ENCODE results near the gene ABCG4. TPM values are rescaled to one million over a fixed set of nuclear protein-coding genes. Genes with fewer than 3 reads are reported as not detected.
"Not testable (repeated sequence)": the region's sequence is repeated elsewhere in the genome, so short reads cannot be mapped to it uniquely, and the experiment has no call there.

The ABCG4 gene
- total RNA-seq, 1 experiment from 2014 or later: 0.05 TPM

DNA sequence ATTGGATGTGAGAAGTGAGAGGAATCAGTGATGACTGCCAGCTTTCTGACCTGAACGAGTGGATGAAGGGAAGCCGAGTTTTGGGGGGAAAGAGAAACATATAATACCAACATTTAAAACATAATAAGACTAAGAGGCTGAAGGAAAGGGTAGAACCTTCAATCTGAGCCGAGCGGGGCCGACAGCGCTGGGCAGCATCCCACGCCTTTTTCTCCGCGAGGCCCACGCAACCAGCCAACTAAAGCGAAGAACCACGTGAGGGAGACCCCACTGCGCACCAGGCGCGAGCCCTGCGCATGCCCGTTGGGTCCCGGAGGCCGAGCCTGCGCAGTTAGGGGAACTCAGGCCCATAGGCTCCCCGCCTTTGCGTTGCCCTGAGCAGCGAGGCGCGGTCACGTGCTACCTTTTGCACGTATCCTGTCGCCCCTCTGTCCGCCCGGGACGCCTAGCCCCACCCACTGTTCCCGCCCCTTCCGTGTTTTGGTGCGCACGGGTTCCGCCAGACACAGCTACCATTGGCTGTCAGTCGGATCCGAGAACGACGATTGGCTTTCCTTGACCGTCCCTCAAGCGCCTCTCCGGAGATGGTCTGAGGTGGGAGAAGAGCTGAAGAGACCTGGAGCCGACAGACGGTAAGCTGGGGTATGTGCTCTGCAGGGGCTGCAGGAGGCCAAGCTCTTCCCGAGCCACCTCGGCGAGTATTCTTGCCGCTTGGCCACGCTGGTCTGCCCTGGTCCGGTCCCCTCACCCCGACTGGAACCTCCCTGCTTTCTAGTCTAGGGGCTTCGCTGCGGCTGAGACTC lies 27.6 kb upstream of the ABCG4 start, which contains the start of gene HINFP:
Gene HINFP, plus strand, starts transcription at position 573 of the 803 bp plus-strand sequence. CDS start 5,365 bp downstream, outside the sequence.
- Histone ChIP-seq H3K27me3 (replicated peaks) (no peaks in the 10 kb centered on the region), H3K4me1 (replicated peaks) (peaks cover 12% of the 10 kb centered on the region), H3K27ac (peak within 1 kb of the TSS; percentile 15; the same call in 1 of the 2 replicates), H3K9me3 (replicated peaks) (no peaks in the 10 kb centered on the region), H3K36me3 (no peaks in the 10 kb centered on the region), H3K4me3 (peak within 1 kb of the TSS; percentile 70)
- peak; percentile 84 to 97 for DNase-seq (ENCODE audit: low read depth in 1 of 2, low spot score in 2 of 2)

GRCh38 chr11:119121811-119122124 lies 27.1 kb upstream of the ABCG4 start:
- Histone ChIP-seq H3K4me3 (peak overlapping the region; percentile 70), H3K36me3 (no peaks in the 10 kb centered on the region), H3K27me3 (replicated peaks) (no peaks in the 10 kb centered on the region), H3K4me1 (replicated peaks) (peaks cover 12% of the 10 kb centered on the region), H3K9me3 (replicated peaks) (no peaks in the 10 kb centered on the region), H3K27ac (no peak overlapping the region)
- no peak for DNase-seq (ENCODE audit: low read depth in 1 of 2, low spot score in 2 of 2)

GRCh38 chr11:119125821-119126220 lies 23.0 kb upstream of the ABCG4 start:
- no peak overlapping the region for H3K4me3 ChIP-seq
- H3K4me1 ChIP-seq (replicated peaks): peaks cover 7% of the 10 kb centered on the region
- DNase-seq (ENCODE audit: low read depth in 1 of 2, low spot score in 2 of 2): no peak
- no peaks in the 10 kb centered on the region for H3K36me3 ChIP-seq
- no peaks in the 10 kb centered on the region for H3K9me3 ChIP-seq (replicated peaks)
- no peak overlapping the region for H3K27ac ChIP-seq
- no peaks in the 10 kb centered on the region for H3K27me3 ChIP-seq (replicated peaks)

DNA sequence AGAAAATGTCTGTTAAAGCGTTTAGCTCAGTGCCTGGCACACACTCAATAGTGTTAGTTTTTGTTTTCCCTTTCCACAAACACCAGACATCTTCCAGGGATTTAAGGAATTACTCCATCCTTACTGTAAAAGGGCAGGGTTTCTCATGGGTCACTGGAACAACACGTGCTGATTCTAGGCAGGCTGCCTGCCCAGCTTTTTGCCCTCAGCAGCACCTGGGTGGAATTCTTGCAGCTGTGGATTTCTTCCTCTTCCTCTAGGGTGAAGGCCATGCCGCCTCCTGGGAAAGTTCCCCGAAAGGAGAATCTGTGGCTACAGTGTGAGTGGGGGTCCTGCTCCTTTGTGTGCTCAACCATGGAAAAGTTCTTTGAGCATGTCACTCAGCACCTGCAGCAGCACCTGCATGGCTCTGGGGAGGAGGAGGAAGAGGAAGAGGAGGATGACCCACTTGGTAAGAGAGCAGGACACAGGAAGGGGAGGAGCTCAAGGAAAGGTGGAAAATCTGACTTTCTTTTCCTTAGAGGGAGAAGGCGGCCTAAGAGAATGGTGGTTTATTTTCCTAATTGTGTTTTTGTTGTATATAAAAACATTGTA lies 22.1 kb upstream of the ABCG4 start:
- H3K27ac ChIP-seq: no peak overlapping the region
- H3K4me1 ChIP-seq (replicated peaks): 0 out of 2 replicates have a peak, but pooled peaks cover 5% of the 10 kb centered on the region
- H3K9me3 ChIP-seq (replicated peaks): no peaks in the 10 kb centered on the region
- H3K36me3 ChIP-seq: no peaks in the 10 kb centered on the region
- no peaks in the 10 kb centered on the region for H3K27me3 ChIP-seq (replicated peaks)
- no peak overlapping the region for H3K4me3 ChIP-seq
- no peak for DNase-seq (ENCODE audit: low read depth in 1 of 2, low spot score in 2 of 2)

- Histone ChIP-seq H3K27me3 (replicated peaks) (no peaks in the 10 kb centered on the region), H3K27ac (no peak overlapping the region), H3K9me3 (replicated peaks) (no peaks in the 10 kb centered on the region), H3K36me3 (0 out of 2 replicates have a peak, but pooled peaks cover 5% of the 10 kb centered on the region), H3K4me3 (no peak overlapping the region), H3K4me1 (replicated peaks) (no peaks in the 10 kb centered on the region)
- no peak for DNase-seq (ENCODE audit: low read depth in 1 of 2, low spot score in 2 of 2)
These were observed 18.2 kb upstream of the ABCG4 start for GRCh38 chr11:119130662-119131061.

DNA sequence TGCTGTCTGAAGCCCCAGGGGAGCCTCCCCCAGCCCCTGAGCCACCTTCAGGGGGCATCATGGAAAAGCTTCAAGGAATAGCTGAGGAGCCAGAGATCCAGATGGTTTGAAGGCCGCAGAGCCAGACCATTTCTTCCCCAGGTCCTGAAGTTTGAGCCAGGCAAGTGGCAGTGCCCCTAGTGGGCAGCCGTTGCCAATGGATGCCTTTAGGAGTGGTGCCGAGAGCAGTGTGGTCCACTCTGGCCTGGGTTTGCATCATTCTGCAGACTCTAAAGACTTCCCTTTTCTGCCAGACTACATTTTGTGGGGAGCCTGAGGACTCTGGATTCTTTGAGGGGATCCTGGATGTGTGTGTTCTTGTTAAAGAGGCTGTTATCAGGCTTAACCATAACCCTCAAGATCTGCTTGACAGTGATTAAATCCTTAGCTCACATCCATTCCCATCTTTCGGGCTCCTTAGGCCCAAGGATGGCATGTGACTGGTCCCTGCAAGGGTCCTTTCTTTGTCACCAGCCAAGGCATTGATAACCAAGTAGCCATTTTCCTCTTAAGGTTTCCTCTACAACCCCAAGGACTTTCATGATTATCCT lies 14.4 kb upstream of the ABCG4 start:
- Histone ChIP-seq H3K4me1 (replicated peaks) (no peaks in the 10 kb centered on the region), H3K9me3 (replicated peaks) (no peaks in the 10 kb centered on the region), H3K27me3 (replicated peaks) (no peaks in the 10 kb centered on the region), H3K36me3 (0 out of 2 replicates have a peak, but pooled peaks cover 5% of the 10 kb centered on the region), H3K27ac (no peak overlapping the region), H3K4me3 (no peak overlapping the region)
- no peak for DNase-seq (ENCODE audit: low read depth in 1 of 2, low spot score in 2 of 2)

DNA sequence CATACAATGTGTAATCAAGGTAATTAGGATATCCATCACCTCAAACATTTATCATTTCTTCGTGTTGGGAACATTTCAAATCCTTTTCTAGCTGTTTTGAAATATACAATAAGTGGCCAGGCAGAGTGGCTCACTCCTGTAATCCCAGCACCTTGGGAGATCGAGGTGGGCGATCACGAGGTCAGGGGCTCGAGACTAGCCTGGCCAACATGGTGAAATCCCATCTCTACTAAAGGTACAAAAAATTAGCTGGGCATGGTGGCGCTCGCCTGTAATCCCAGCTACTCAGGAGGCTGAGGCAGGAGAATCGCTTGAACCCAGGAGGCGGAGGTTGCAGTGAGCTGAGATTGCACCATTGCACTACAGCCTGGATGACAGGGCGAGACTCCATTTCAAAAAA lies 9.6 kb upstream of the ABCG4 start:
- H3K4me1 ChIP-seq (replicated peaks); H3K4me3 ChIP-seq; H3K27me3 ChIP-seq (replicated peaks); H3K36me3 ChIP-seq; H3K9me3 ChIP-seq (replicated peaks); H3K27ac ChIP-seq; DNase-seq (ENCODE audit: low read depth in 1 of 2, low spot score in 2 of 2): not testable (repeated sequence)

- H3K4me1 ChIP-seq (replicated peaks): no peaks in the 10 kb centered on the region; the same call in none of the 2 replicates
- H3K9me3 ChIP-seq (replicated peaks): no peaks in the 10 kb centered on the region
- no peaks in the 10 kb centered on the region for H3K36me3 ChIP-seq
- no peaks in the 10 kb centered on the region for H3K27me3 ChIP-seq (replicated peaks)
- H3K27ac ChIP-seq: no peak overlapping the region
- peak; percentile 22 to 64 for DNase-seq (ENCODE audit: low read depth in 1 of 2, low spot score in 2 of 2)
- no peak overlapping the region for H3K4me3 ChIP-seq
These were observed 3.9 kb upstream of the ABCG4 start for GRCh38 chr11:119144825-119145486.

GRCh38 chr11:119145551-119145950 lies 3.3 kb upstream of the ABCG4 start:
- no peak for DNase-seq (ENCODE audit: low read depth in 1 of 2, low spot score in 2 of 2)
- Histone ChIP-seq H3K4me1 (replicated peaks) (no peaks in the 10 kb centered on the region; the same call in none of the 2 replicates), H3K36me3 (no peaks in the 10 kb centered on the region), H3K4me3 (no peak overlapping the region), H3K9me3 (replicated peaks) (no peaks in the 10 kb centered on the region), H3K27me3 (replicated peaks) (no peaks in the 10 kb centered on the region), H3K27ac (no peak overlapping the region)

- H3K27ac ChIP-seq: no peak overlapping the region
- H3K9me3 ChIP-seq (replicated peaks): no peaks in the 10 kb centered on the region
- H3K27me3 ChIP-seq (replicated peaks): no peaks in the 10 kb centered on the region
- no peaks in the 10 kb centered on the region for H3K36me3 ChIP-seq
- no peak overlapping the region for H3K4me3 ChIP-seq
- DNase-seq (ENCODE audit: low read depth in 1 of 2, low spot score in 2 of 2): no peak
- H3K4me1 ChIP-seq (replicated peaks): no peaks in the 10 kb centered on the region; the same call in none of the 2 replicates
These were observed 1.1 kb upstream of the ABCG4 start for GRCh38 chr11:119147604-119148333.

DNA sequence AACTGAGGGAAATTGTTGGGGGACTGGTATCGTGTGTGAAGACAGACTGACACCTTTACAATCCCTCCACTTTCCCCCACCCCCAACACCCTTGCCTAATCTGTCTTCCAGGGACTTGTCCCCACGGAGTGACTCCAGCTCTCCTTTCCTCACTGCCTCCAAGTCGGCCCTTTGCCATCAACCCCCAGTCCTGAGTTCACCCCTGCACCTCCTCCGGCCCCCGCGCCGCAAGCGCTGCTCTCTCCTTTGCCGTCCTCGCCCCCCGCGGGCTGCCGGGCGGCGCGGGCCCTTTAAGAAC lies 183 bp upstream of the ABCG4 start:
- Histone ChIP-seq H3K4me3 (peak overlapping the region; percentile 42), H3K9me3 (replicated peaks) (no peaks in the 10 kb centered on the region), H3K27me3 (replicated peaks) (no peaks in the 10 kb centered on the region), H3K27ac (no peak overlapping the region), H3K36me3 (no peaks in the 10 kb centered on the region), H3K4me1 (replicated peaks) (no peaks in the 10 kb centered on the region; the same call in none of the 2 replicates)
- DNase-seq (ENCODE audit: low read depth in 1 of 2, low spot score in 2 of 2): peak in 1 of 2 experiments; percentile 6

GRCh38 chr11:119149786-119150275 lies 979 bp downstream of the ABCG4 start:
- Histone ChIP-seq H3K4me3 (no peak overlapping the region), H3K36me3 (no peaks in the 10 kb centered on the region), H3K27ac (no peak overlapping the region), H3K27me3 (replicated peaks) (no peaks in the 10 kb centered on the region), H3K9me3 (replicated peaks) (no peaks in the 10 kb centered on the region), H3K4me1 (replicated peaks) (no peaks in the 10 kb centered on the region; the same call in none of the 2 replicates)
- DNase-seq (ENCODE audit: low read depth in 1 of 2, low spot score in 2 of 2): no peak

DNA sequence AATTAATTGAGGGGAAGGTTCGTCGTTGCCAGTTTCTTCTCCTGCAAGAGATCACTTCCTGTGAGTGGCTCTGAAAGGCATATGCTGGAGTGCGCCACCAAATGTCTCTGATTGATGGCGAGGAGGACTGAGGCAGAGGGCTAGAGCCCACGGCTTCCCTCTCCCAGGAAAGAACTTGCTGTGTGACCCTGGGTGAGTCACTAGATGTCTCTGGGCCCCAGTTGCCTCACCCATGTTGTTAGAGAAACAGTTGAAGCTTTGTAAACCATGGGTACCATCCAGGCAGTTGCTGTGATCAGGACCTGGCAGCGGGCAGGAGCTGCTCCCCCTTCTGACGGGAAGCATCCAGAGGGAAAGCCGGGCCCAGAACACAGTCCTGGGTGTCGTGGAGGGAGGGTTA lies 3.2 kb downstream of the ABCG4 start:
- no peaks in the 10 kb centered on the region for H3K36me3 ChIP-seq
- no peak overlapping the region for H3K4me3 ChIP-seq
- H3K9me3 ChIP-seq (replicated peaks): no peaks in the 10 kb centered on the region
- no peak for DNase-seq (ENCODE audit: low read depth in 1 of 2, low spot score in 2 of 2)
- no peaks in the 10 kb centered on the region for H3K27me3 ChIP-seq (replicated peaks)
- H3K27ac ChIP-seq: no peak overlapping the region
- H3K4me1 ChIP-seq (replicated peaks): no peaks in the 10 kb centered on the region; the same call in none of the 2 replicates

Measured in SJSA1 (cell line).